ENCODE data around the gene ANGEL1.

DNA sequence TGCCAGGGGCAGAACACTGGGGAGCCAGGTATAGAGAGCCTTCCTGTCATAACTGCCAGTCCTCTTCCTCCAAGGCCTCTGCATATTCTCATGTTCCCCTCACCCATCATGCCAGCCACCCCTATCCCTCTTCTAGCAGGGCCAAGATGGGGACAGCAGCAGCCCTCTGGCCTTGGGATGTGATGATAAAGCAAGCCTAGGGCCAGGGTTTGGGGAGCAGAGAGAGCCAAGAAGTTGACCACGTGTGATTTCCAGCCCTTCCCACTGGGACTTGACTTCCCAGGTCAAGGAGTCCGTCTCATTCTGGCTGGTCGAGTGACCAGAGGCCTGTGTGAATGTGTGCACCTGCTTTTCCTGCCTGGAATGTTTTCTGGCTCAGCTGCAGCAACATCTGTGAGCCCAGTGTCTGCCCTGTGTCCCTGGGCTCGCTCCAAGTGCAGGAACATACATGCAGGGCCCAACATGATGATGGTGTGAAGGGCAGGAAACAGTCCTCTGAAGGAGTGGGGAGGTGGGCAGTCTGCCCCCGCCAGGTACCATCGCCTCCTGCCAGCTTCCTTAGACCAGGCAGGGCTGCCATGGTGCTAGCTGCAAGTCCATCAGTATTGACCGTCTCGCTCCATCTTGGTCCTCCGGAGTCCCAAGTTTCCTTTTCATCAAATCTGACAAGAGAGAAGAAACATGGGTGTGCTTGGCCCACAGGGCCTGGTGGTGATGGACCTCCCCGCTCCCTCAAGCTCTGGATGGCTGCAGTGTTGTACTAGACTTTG lies 30.4 kb downstream of the ANGEL1 start:
- TF ChIP-seq POLR2AphosphoS5 (IDR thresholded peaks at IDR 0.05) (no peak), POLR2A (IDR thresholded peaks at IDR 0.05; ENCODE audit: low read depth) (no peak)
- TF ChIP-seq, protein P1, sequence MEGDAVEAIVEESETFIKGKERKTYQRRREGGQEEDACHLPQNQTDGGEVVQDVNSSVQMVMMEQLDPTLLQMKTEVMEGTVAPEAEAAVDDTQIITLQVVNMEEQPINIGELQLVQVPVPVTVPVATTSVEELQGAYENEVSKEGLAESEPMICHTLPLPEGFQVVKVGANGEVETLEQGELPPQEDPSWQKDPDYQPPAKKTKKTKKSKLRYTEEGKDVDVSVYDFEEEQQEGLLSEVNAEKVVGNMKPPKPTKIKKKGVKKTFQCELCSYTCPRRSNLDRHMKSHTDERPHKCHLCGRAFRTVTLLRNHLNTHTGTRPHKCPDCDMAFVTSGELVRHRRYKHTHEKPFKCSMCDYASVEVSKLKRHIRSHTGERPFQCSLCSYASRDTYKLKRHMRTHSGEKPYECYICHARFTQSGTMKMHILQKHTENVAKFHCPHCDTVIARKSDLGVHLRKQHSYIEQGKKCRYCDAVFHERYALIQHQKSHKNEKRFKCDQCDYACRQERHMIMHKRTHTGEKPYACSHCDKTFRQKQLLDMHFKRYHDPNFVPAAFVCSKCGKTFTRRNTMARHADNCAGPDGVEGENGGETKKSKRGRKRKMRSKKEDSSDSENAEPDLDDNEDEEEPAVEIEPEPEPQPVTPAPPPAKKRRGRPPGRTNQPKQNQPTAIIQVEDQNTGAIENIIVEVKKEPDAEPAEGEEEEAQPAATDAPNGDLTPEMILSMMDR (IDR thresholded peaks at IDR 0.05): no peak
